PFSK-1 (cell line): ENCODE measurements around the gene PLA2G4B.

Source experiments
- POLR2AphosphoS5 ChIP-seq: IDR thresholded peaks from 2 replicates; pipeline ENCODE4 v1.6.1; 2012; ENCODE audit warnings: low read depth, mild to moderate bottlenecking, control low read depth, low read length, moderate library complexity
- REST ChIP-seq, 2 experiments: IDR thresholded peaks; 2 replicates each; pipeline versions ENCODE4 v1.6.1 to v1.8.0; 2011 to 2012; ENCODE audit warnings: low read depth in 2 of 2, low read length in 2 of 2, control low read depth in 1 of 2, inconsistent platforms in 1 of 2, mild to moderate bottlenecking in 1 of 2, moderate library complexity in 1 of 2; ENCODE audit not compliant: insufficient read depth in 1 of 2
- SIN3A ChIP-seq: IDR thresholded peaks from 2 replicates; pipeline ENCODE4 v1.6.1; 2012; ENCODE audit warnings: mild to moderate bottlenecking, low read length, moderate library complexity, borderline replicate concordance; ENCODE audit not compliant: insufficient read depth

DNA sequence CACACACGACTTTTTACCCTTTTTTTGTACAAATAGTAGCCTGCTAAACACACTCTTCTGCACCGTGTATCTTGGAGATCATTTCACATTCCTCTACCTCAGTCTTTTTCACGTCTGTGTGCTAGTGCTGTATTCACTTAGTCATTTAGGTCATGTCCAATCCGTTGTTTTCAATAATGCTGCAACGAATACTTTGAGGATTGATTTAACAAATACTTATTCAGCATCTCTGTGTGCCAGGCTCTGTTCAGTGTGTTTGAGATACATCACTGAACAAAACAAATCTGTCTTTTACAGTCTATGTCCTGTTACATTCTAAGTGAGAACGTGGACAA is 9.9 kb upstream of the PLA2G4B start:
- no peak for TF ChIP-seq POLR2AphosphoS5
- no peak for TF ChIP-seq REST (IDR thresholded peaks at IDR 0.05; ENCODE audit: insufficient read depth in 1 of 2, low read depth in 2 of 2, low read length in 2 of 2)
- no peak for TF ChIP-seq SIN3A
